Right atrium auricular region (tissue), 2 donors: ENCODE data around the gene TOP3B. TPM values are rescaled to one million over a fixed set of nuclear protein-coding genes. Genes with fewer than 3 reads are reported as not detected.

Experiments
- DNase-seq: peaks from one replicate; pipeline ENCODE4 v3.0.0-alpha.2; 2019; ENCODE audit warnings: low spot score
- H3K27ac ChIP-seq, 2 donors: fragments of 200-600 bp; sonication (generic); 1 replicate in 1 of 2; 2 replicates in 1 of 2; pipeline ENCODE4 v1.5.1; 2016 to 2019
- H3K27me3 ChIP-seq, 2 donors: fragments of 200-600 bp; sonication (generic); one replicate each; pipeline versions ENCODE4 v1.5.1 to v1.6.0; 2017 to 2019
- H3K36me3 ChIP-seq: fragments of 200-600 bp; sonication (generic); one replicate; pipeline ENCODE4 v1.5.1; 2016
- H3K4me1 ChIP-seq, 2 donors: fragments of 200-600 bp; sonication (generic); one replicate each; pipeline versions ENCODE4 v1.5.1 to v1.6.0; 2017 to 2019
- H3K4me3 ChIP-seq, 2 donors: fragments of 200-600 bp; sonication (generic); 1 replicate in 1 of 2; 2 replicates in 1 of 2; pipeline ENCODE4 v1.5.1; 2017 to 2019; ENCODE audit warnings: mild to moderate bottlenecking in 1 of 2, moderate library complexity in 1 of 2
- H3K9me3 ChIP-seq, 2 donors: fragments of 200-600 bp; sonication (generic); one replicate each; pipeline ENCODE4 v1.5.1; 2019
- total RNA-seq, 2 donors: library from RNA; depleted of rRNA; stranded (reverse); fragments of >200 nt; gene quantifications; one replicate each; pipeline ENCODE4 v1.1.0, GENCODE V29; 2016
- TF ChIP-seq, protein P1 (sequence below), 2 donors: fragments of 200-600 bp; sonication (generic); IDR thresholded peaks; one replicate each; pipeline ENCODE4 v1.5.1; 2019; ENCODE audit warnings: antibody characterized with exemption in 2 of 2

Gene TOP3B
- total RNA-seq, 2 donors from 2014 or later = 11.5 to 12.3 TPM

GRCh38 chr22:21991774-21992173 lies 9.2 kb upstream of the TOP3B start:
- H3K36me3 ChIP-seq = no peaks in the 10 kb centered on the region
- H3K27me3 ChIP-seq = no peaks in the 10 kb centered on the region
- H3K4me1 ChIP-seq = no peaks in the 10 kb centered on the region
- no peaks in the 10 kb centered on the region for H3K9me3 ChIP-seq
- H3K27ac ChIP-seq = no peak overlapping the region
- no peak for DNase-seq
- TF ChIP-seq, protein P1, sequence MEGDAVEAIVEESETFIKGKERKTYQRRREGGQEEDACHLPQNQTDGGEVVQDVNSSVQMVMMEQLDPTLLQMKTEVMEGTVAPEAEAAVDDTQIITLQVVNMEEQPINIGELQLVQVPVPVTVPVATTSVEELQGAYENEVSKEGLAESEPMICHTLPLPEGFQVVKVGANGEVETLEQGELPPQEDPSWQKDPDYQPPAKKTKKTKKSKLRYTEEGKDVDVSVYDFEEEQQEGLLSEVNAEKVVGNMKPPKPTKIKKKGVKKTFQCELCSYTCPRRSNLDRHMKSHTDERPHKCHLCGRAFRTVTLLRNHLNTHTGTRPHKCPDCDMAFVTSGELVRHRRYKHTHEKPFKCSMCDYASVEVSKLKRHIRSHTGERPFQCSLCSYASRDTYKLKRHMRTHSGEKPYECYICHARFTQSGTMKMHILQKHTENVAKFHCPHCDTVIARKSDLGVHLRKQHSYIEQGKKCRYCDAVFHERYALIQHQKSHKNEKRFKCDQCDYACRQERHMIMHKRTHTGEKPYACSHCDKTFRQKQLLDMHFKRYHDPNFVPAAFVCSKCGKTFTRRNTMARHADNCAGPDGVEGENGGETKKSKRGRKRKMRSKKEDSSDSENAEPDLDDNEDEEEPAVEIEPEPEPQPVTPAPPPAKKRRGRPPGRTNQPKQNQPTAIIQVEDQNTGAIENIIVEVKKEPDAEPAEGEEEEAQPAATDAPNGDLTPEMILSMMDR (IDR thresholded peaks at IDR 0.05) = no peak
- H3K4me3 ChIP-seq = no peak overlapping the region

DNA sequence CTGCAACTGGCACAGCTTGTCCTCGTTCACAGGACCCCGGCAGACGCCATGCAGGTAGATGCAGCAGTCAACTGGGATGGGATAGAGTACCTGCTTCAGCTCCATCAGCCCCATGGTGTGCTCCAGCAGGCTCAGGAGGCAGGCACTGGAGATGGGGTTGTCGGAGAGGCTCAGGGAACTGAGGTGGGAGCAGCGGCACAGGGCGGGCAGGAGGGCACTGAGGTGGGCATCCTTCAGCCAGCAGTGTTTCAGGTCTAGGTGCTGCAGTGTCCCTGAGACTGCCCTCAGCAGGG lies 8.7 kb upstream of the TOP3B start:
- Histone ChIP-seq H3K36me3 (no peaks in the 10 kb centered on the region), H3K9me3 (no peaks in the 10 kb centered on the region), H3K4me3 (no peak overlapping the region), H3K27me3 (no peaks in the 10 kb centered on the region), H3K4me1 (no peaks in the 10 kb centered on the region), H3K27ac (no peak overlapping the region)
- TF ChIP-seq, protein P1 (IDR thresholded peaks at IDR 0.05) = no peak
- DNase-seq = no peak

- no peaks in the 10 kb centered on the region for H3K27me3 ChIP-seq
- H3K4me3 ChIP-seq = no peak overlapping the region
- H3K27ac ChIP-seq = no peak overlapping the region
- H3K9me3 ChIP-seq = no peaks in the 10 kb centered on the region
- TF ChIP-seq, protein P1 (IDR thresholded peaks at IDR 0.05) = no peak
- H3K36me3 ChIP-seq = no peaks in the 10 kb centered on the region
- no peaks in the 10 kb centered on the region for H3K4me1 ChIP-seq
- DNase-seq = no peak
Measured at GRCh38 chr22:21990445-21991303, 8.1 kb upstream of the TOP3B start.

DNA sequence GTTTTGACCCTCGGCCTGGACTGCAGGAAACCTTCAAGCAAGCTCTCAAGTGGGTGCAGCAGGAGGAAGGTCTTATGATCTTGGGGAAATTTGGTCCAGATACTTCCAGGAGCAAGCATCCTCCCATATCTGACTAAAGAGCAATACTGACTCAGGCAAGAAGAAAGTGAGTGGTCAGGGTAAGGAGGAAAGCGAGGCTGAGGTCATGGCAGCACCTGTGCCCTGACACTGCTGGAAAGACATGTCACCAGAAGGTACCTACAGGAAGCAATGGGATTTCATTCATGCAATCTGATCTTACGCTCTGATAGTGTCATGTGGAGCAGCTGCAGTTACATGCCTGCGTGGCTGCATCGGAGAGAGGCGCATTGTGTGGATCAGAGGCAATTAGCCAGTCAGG lies 6.5 kb upstream of the TOP3B start:
- Histone ChIP-seq H3K27me3 (no peaks in the 10 kb centered on the region), H3K4me3 (no peak overlapping the region), H3K36me3 (no peaks in the 10 kb centered on the region), H3K27ac (no peak overlapping the region), H3K9me3 (no peaks in the 10 kb centered on the region), H3K4me1 (no peaks in the 10 kb centered on the region)
- TF ChIP-seq, protein P1 (IDR thresholded peaks at IDR 0.05) = no peak
- no peak for DNase-seq

GRCh38 chr22:21985214-21985613 lies 2.6 kb upstream of the TOP3B start:
- H3K9me3 ChIP-seq = no peaks in the 10 kb centered on the region
- peaks cover 0 to 13% of the 10 kb centered on the region in 2 donors for H3K4me1 ChIP-seq
- TF ChIP-seq, protein P1 (IDR thresholded peaks at IDR 0.05) = no peak
- no peaks in the 10 kb centered on the region for H3K27me3 ChIP-seq
- no peaks in the 10 kb centered on the region for H3K36me3 ChIP-seq
- H3K4me3 ChIP-seq = no peak overlapping the region
- no peak for DNase-seq
- no peak overlapping the region for H3K27ac ChIP-seq

DNA sequence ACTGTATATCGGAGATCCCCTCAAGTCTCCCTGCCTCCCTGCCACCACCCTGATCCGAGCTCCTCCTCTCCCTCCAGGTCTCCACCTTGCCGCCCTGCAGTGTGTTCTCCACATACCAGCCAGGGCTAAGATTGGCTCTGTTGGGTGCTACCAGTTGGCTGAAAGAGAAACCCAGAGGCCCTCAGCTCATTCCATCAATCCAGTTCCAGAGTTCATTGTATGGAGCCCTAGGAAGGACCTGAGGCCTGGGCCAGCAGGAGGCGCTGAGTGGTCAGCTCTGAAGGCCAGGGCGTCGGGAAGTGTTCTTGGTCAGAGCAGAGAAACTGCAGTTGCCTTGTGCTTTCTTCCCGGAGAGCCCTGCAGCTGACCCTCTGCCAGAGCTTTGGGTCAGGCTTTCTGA lies 2.2 kb upstream of the TOP3B start:
- DNase-seq = no peak
- no peak overlapping the region for H3K27ac ChIP-seq
- peaks cover 0 to 13% of the 10 kb centered on the region in 2 donors for H3K4me1 ChIP-seq
- no peaks in the 10 kb centered on the region for H3K27me3 ChIP-seq
- TF ChIP-seq, protein P1 (IDR thresholded peaks at IDR 0.05) = no peak
- H3K9me3 ChIP-seq = no peaks in the 10 kb centered on the region
- H3K4me3 ChIP-seq = no peak overlapping the region
- no peaks in the 10 kb centered on the region for H3K36me3 ChIP-seq
